Ascending aorta (tissue), 2 donors: ENCODE data around the gene NUDT3. TPM values are rescaled to one million over a fixed set of nuclear protein-coding genes. Genes with fewer than 3 reads are reported as not detected.
A peak's percentile ranks its signal among the peaks of the same experiment; 100 is the strongest.

Experiments
- DNase-seq, 2 donors: peaks; one replicate each; pipeline ENCODE4 v3.0.0-alpha.2; 2019; ENCODE audit warnings: low spot score in 2 of 2
- H3K27ac ChIP-seq, 2 donors: fragments of 200-600 bp; sonication (generic); one replicate each; pipeline ENCODE4 v1.5.1; 2016 to 2017; ENCODE audit warnings: mild to moderate bottlenecking in 1 of 2
- H3K27me3 ChIP-seq: fragments of 200-600 bp; sonication (generic); one replicate; pipeline ENCODE4 v1.5.1; 2017
- H3K36me3 ChIP-seq, 2 donors: fragments of 200-600 bp; sonication (generic); one replicate each; pipeline ENCODE4 v1.5.1; 2016
- H3K4me1 ChIP-seq, 2 donors: fragments of 200-600 bp; sonication (generic); one replicate each; pipeline ENCODE4 v1.5.1; 2016 to 2017; ENCODE audit warnings: mild to moderate bottlenecking in 1 of 2
- H3K4me3 ChIP-seq, 2 donors: fragments of 200-600 bp; sonication (generic); one replicate each; pipeline ENCODE4 v1.5.1; 2016 to 2017; ENCODE audit warnings: mild to moderate bottlenecking in 1 of 2
- H3K9me3 ChIP-seq, 2 donors: fragments of 200-600 bp; sonication (generic); one replicate each; pipeline ENCODE4 v1.5.1; 2016
- intact Hi-C: fragments of 100-400 bp; cut with DNase I; formaldehyde crosslinking; loops from one replicate; pipeline ENCODE4 v1.15.1; 2023
- total RNA-seq: library from RNA; depleted of rRNA; stranded (reverse); fragments of >200 nt; gene quantifications from one replicate; pipeline ENCODE4 v1.1.0, GENCODE V29; 2016
- TF ChIP-seq, protein P1 (sequence below), 3 experiments: fragments of 200-600 bp in 2 of 3; fragments of 450-650 bp in 1 of 3; sonication (generic) in 2 of 3; IDR thresholded peaks; one replicate each; pipeline ENCODE4 v1.5.1; 2016 to 2019; ENCODE audit warnings: antibody characterized with exemption in 3 of 3, mild to moderate bottlenecking in 1 of 3, moderate library complexity in 1 of 3

The NUDT3 gene
- total RNA-seq, result 18.8 TPM

DNA sequence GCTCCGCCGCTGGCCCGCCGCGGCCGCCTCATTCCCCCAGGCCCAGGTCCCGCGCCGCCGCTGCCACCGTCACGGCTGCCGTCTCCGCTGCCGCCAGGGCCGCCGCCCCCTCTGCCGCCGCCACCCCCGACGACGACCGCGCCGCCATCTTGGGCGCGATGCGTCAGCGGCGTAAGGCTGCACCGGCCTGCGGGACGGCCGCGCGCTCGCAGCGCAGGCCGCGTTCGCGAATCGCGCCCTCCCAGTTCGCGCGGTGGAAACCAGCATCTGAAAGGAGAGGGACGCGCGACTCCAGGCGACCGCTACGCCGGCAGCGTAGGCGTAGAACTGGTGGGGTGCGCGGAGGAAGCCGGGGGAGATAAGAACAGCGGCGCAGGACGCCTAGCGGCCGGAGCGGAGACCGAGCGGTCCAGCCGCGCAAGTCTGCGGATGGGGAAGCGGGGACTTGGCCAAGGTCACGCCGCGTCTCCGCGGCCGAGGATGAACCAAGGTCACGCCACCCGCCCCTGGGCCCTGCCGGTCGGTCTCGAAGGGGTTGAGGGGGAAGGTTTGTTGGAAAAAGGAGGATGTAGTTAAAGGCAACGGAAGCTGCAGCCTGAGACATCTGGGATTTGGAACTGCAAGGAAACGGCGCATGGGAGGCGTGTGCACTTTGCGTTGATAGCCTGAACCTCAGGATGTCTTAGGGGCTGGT lies at the start of gene NUDT3:
NUDT3 (minus strand) TSS at position 173 of the 694 bp plus-strand sequence. CDS start 307 bp downstream, outside the sequence.
- Histone ChIP-seq H3K27ac (peak within 1 kb of the TSS; percentile 90 to 93), H3K27me3 (no peaks in the 10 kb centered on the region), H3K9me3 (no peaks in the 10 kb centered on the region), H3K4me3 (peak within 1 kb of the TSS; percentile 82 to 87), H3K4me1 (peaks cover 0 to 13% of the 10 kb centered on the region in 2 donors), H3K36me3 (no peaks in the 10 kb centered on the region)
- TF ChIP-seq, protein P1, sequence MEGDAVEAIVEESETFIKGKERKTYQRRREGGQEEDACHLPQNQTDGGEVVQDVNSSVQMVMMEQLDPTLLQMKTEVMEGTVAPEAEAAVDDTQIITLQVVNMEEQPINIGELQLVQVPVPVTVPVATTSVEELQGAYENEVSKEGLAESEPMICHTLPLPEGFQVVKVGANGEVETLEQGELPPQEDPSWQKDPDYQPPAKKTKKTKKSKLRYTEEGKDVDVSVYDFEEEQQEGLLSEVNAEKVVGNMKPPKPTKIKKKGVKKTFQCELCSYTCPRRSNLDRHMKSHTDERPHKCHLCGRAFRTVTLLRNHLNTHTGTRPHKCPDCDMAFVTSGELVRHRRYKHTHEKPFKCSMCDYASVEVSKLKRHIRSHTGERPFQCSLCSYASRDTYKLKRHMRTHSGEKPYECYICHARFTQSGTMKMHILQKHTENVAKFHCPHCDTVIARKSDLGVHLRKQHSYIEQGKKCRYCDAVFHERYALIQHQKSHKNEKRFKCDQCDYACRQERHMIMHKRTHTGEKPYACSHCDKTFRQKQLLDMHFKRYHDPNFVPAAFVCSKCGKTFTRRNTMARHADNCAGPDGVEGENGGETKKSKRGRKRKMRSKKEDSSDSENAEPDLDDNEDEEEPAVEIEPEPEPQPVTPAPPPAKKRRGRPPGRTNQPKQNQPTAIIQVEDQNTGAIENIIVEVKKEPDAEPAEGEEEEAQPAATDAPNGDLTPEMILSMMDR (IDR thresholded peaks at IDR 0.05), result peak; percentile 74 to 87 (median 81)
- peak; percentile 69 to 98 for DNase-seq
- intact Hi-C loops, result loop anchor here (1.0 to 2.0 kb wide), 6 partner anchors 22 to 196 kb away; partner anchors contain the start of gene SMIM29

DNA sequence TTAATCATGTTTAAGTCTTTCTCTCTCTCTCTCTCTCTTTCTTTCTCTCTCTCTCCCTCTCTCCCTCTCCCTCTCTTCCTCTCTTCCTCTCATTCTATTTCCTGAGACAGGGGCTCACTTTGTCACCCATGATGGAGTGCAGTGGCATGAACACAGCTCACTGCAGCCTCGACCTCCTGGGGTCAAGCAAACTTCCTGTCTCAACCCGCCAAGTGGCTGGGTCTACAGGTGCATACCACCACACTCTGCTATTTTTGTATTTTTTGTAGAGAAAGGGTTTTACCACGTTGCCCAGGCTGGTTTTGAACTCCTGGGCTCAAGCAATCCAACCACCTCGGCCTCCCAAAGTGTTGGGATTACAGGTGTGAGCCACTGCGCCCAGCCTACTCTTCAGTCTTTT lies 49.1 kb upstream of the NUDT3 start:
- intact Hi-C loops, result no loop called here
- H3K4me3 ChIP-seq, result no peak overlapping the region
- H3K27me3 ChIP-seq, result no peaks in the 10 kb centered on the region
- no peaks in the 10 kb centered on the region for H3K9me3 ChIP-seq
- no peak for DNase-seq
- no peak overlapping the region for H3K27ac ChIP-seq
- H3K4me1 ChIP-seq, result no peaks in the 10 kb centered on the region
- TF ChIP-seq, protein P1 (IDR thresholded peaks at IDR 0.05), result no peak
- no peaks in the 10 kb centered on the region for H3K36me3 ChIP-seq

DNA sequence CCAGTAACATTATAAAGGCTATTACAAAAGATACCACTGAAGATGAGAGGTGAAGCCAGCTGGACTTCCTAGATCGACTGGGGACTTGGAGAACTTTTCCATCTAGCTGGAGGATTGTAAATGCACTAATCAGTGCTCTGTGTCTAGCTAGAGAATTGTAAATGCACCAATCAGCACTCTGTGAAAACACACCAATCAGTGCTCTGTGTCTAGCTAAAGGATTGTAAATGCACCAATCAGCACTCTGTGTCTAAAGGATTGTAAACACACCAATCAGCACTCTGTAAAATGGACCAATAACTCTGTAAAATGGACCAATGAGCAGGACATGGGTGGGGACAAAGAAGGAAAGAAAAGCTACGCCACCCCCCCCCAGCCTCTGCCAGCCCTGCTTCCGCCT lies 47.0 kb upstream of the NUDT3 start:
- Histone ChIP-seq H3K9me3 (no peaks in the 10 kb centered on the region), H3K27ac (no peak overlapping the region), H3K27me3 (no peaks in the 10 kb centered on the region), H3K4me1 (no peaks in the 10 kb centered on the region), H3K4me3 (no peak overlapping the region), H3K36me3 (no peaks in the 10 kb centered on the region)
- intact Hi-C loops, result no loop called here
- TF ChIP-seq, protein P1 (IDR thresholded peaks at IDR 0.05), result no peak
- DNase-seq, result no peak

DNA sequence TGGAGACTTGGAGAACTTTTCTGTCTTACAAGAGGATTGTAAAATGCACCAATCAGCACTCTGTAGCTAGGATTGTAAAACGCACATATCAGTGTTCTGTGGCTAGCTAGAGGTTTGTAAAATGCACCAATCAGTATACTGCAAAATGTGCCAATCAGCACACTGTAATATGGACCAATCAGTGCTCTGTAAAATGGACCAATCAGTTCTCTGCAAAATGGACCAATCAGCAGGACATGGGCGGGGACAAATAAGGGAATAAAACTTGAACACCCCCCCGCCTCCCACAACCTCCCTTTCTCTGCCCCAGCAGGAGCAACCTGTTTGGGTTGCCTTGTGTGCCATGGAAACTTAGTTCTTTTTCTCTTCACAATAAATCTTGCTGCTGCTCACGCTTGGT lies 46.2 kb upstream of the NUDT3 start:
- no peaks in the 10 kb centered on the region for H3K27me3 ChIP-seq

DNA sequence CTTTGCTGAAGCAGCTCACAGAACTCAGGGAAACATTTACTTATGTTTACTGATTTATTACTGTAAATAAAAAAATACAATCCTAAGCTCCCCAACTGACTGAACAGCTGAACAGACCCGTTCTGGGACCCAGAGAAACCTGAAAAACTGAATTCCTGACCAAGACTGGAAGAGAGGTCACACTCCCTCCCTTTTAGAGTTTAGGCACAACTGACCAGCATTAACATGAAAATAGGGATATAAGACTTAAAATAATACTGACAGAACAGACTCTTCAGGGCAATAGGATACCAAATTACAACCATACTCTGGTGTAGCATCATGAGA lies 45.1 kb upstream of the NUDT3 start:
- TF ChIP-seq, protein P1 (IDR thresholded peaks at IDR 0.05), result no peak
- intact Hi-C loops, result no loop called here

More for the DNA sequence above, 46.2 kb upstream of the NUDT3 start:
- DNase-seq, result no peak
- Histone ChIP-seq H3K4me1 (no peaks in the 10 kb centered on the region), H3K36me3 (no peaks in the 10 kb centered on the region), H3K4me3 (no peak overlapping the region), H3K27ac (no peak overlapping the region), H3K9me3 (no peaks in the 10 kb centered on the region)
- intact Hi-C loops, result no loop called here
- TF ChIP-seq, protein P1 (IDR thresholded peaks at IDR 0.05), result no peak

More for the DNA sequence above, 45.1 kb upstream of the NUDT3 start:
- Histone ChIP-seq H3K36me3 (no peaks in the 10 kb centered on the region), H3K4me1 (no peaks in the 10 kb centered on the region), H3K4me3 (no peak overlapping the region), H3K27me3 (no peaks in the 10 kb centered on the region), H3K9me3 (no peaks in the 10 kb centered on the region), H3K27ac (no peak overlapping the region)
- DNase-seq, result no peak
